HG02885 (cell line): ENCODE measurements around the gene NUDT4B.
"Not testable (repeated sequence)": the region's sequence is repeated elsewhere in the genome, so short reads cannot be mapped to it uniquely, and the experiment has no call there.

Experiments used
- ATAC-seq: cut with Tn5 transposase; IDR thresholded peaks from one replicate; pipeline ENCODE4 v1.9.1; 2021; ENCODE audit warnings: mild to moderate bottlenecking; ENCODE audit not compliant: unreplicated experiment, poor library complexity

NUDT4B gene

GRCh38 chr1:148734311-148734662, 14.3 kb upstream of the NUDT4B start:
- peak; percentile 42 for ATAC-seq

- peak; percentile 62 for ATAC-seq
Observed at GRCh38 chr1:148735538-148735937, 13.0 kb upstream of the NUDT4B start.

GRCh38 chr1:148738667-148739066, 9.9 kb upstream of the NUDT4B start:
- ATAC-seq, result not testable (repeated sequence)

GRCh38 chr1:148743200-148743599, 5.4 kb upstream of the NUDT4B start:
- not testable (repeated sequence) for ATAC-seq

GRCh38 chr1:148743726-148744720, 4.6 kb upstream of the NUDT4B start:
- peak; percentile 76 for ATAC-seq

- peak; percentile 89 for ATAC-seq
Observed at GRCh38 chr1:148749335-148749681, 734 bp downstream of the NUDT4B start.

GRCh38 chr1:148756231-148756630, 7.7 kb downstream of the NUDT4B start:
- ATAC-seq, result not testable (repeated sequence)

- ATAC-seq, result not testable (repeated sequence)
Observed at GRCh38 chr1:148757446-148757845, 8.9 kb downstream of the NUDT4B start.

- peak; percentile 97 for ATAC-seq
Observed at GRCh38 chr1:148758412-148758811, 9.8 kb downstream of the NUDT4B start.

- ATAC-seq, result not testable (repeated sequence)
Observed at GRCh38 chr1:148758925-148759324, 10.4 kb downstream of the NUDT4B start.

- not testable (repeated sequence) for ATAC-seq
Observed at GRCh38 chr1:148759749-148760148, 11.2 kb downstream of the NUDT4B start.

GRCh38 chr1:148760206-148760605, 11.6 kb downstream of the NUDT4B start:
- not testable (repeated sequence) for ATAC-seq

- not testable (repeated sequence) for ATAC-seq
Observed at GRCh38 chr1:148761360-148761759, 12.8 kb downstream of the NUDT4B start.

- ATAC-seq, result not testable (repeated sequence)
Observed at GRCh38 chr1:148765238-148766019, 16.9 kb downstream of the NUDT4B start.

- not testable (repeated sequence) for ATAC-seq
Observed at GRCh38 chr1:148768541-148768940, 20.0 kb downstream of the NUDT4B start.

GRCh38 chr1:148769495-148769894, 20.9 kb downstream of the NUDT4B start:
- not testable (repeated sequence) for ATAC-seq

- not testable (repeated sequence) for ATAC-seq
Observed at GRCh38 chr1:148773690-148774089, 25.1 kb downstream of the NUDT4B start.

- not testable (repeated sequence) for ATAC-seq
Observed at GRCh38 chr1:148774102-148774501, 25.5 kb downstream of the NUDT4B start.

- not testable (repeated sequence) for ATAC-seq
Observed at GRCh38 chr1:148775263-148775662, 26.7 kb downstream of the NUDT4B start.

GRCh38 chr1:148777649-148778048, 29.1 kb downstream of the NUDT4B start:
- not testable (repeated sequence) for ATAC-seq

GRCh38 chr1:148780404-148780803, 31.8 kb downstream of the NUDT4B start:
- not testable (repeated sequence) for ATAC-seq
